ENCODE measurements around the gene RELL1.

RELL1 gene

DNA sequence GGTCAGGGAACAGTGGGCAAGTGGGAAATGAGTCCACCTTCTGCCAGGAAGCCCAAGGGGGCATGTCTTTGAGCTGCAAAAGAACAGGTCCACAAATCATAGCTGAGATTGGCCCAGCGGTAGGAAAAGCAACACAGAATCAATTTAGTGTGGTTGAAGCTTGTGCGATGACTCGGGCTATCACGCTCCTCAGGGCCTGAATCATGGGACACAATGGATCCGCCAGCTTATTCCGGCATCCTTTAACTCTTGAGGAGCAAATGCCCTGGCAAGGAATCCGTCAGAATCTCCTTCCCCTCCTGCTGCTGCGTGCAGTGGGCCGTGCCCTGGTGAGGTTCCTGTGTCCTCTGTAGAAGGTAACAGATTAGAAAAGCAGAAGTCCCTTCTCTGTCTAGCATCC is 98.0 kb downstream of the RELL1 start:
- TF ChIP-seq, protein P1, sequence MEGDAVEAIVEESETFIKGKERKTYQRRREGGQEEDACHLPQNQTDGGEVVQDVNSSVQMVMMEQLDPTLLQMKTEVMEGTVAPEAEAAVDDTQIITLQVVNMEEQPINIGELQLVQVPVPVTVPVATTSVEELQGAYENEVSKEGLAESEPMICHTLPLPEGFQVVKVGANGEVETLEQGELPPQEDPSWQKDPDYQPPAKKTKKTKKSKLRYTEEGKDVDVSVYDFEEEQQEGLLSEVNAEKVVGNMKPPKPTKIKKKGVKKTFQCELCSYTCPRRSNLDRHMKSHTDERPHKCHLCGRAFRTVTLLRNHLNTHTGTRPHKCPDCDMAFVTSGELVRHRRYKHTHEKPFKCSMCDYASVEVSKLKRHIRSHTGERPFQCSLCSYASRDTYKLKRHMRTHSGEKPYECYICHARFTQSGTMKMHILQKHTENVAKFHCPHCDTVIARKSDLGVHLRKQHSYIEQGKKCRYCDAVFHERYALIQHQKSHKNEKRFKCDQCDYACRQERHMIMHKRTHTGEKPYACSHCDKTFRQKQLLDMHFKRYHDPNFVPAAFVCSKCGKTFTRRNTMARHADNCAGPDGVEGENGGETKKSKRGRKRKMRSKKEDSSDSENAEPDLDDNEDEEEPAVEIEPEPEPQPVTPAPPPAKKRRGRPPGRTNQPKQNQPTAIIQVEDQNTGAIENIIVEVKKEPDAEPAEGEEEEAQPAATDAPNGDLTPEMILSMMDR (IDR thresholded peaks at IDR 0.05; ENCODE audit: low read depth, low read length, missing control alignments): no peak
- no peak for DNase-seq (ENCODE audit: extremely low read depth, low read depth)

GRCh38 chr4:37586194-37586593 is 100.0 kb downstream of the RELL1 start:
- no peak for DNase-seq (ENCODE audit: extremely low read depth, low read depth)
- no peak overlapping the region for H3K4me3 ChIP-seq (replicated peaks; ENCODE audit: low read depth, low read length)
- TF ChIP-seq, protein P1 (IDR thresholded peaks at IDR 0.05; ENCODE audit: low read depth, low read length, missing control alignments): no peak

More for the DNA sequence above, 98.0 kb downstream of the RELL1 start:
- H3K4me3 ChIP-seq (replicated peaks; ENCODE audit: low read depth, low read length): no peak overlapping the region

DNA sequence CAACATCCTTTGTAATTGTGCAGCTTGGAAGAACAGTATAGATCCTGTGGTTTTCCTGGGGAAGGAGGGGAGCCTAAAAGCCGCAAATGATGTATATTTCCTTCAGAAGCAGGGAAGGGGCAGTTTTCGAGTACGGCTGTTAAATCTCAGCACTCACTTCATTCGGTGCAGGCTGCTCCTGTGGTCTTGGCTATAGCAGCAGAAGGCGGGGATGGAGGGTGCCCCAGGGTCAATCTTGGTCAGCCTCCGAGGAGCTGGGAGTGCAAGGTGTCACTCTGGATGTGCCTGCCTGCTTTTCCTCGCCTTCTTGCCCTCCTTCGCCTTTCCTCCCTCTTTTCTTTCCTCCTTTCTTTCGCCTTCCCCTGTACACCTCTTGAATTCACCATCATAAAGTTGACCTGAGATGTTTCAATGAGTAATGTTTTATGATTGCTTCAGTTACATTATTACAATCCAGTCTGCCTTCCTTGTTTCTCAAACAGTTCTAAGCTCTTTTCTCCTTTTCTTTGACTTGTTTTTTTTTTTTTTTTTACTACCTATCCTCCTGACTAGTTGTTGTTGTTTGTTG is 101.6 kb downstream of the RELL1 start:
- no peak for DNase-seq (ENCODE audit: extremely low read depth, low read depth)
- TF ChIP-seq, protein P1 (IDR thresholded peaks at IDR 0.05; ENCODE audit: low read depth, low read length, missing control alignments): no peak
- H3K4me3 ChIP-seq (replicated peaks; ENCODE audit: low read depth, low read length): no peak overlapping the region

DNA sequence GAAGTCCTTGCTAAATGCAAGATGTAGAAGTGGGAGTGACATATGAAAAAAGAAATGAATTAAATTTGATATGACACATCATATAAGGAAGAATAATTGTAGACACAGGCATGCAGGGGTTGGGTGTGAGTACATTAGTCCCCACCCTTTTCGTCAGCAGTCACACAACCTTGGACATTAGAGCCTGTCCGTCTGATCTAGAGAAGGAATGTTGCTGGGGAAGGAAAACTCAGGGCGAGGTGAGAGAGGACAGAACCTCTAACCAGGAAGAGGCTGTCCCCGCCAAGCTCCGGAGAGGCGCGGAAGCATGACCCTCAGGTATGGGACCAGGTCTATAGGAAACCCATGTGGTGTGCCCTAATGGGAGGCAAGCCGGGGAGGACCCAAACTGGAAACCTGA is 102.1 kb downstream of the RELL1 start:
- TF ChIP-seq, protein P1 (IDR thresholded peaks at IDR 0.05; ENCODE audit: low read depth, low read length, missing control alignments): no peak
- H3K4me3 ChIP-seq (replicated peaks; ENCODE audit: low read depth, low read length): no peak overlapping the region
- no peak for DNase-seq (ENCODE audit: extremely low read depth, low read depth)

DNA sequence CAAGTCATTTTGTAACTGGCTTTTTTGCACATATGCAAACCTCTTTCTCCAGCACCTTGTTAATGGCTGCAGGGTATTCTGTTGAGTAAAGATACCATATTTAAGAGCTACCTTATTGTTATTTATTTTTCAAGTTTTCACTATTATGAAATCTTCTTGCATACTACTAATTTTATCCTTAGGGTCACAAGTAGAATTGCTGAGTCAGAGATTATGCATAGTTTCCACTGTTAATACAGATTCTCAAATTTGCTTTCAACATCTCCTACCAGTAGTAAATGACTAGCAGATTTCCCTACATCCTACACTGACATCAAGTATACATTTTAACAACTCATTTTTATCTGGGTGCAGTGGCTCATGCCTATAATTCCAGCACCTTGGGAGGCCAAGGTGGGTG is 112.6 kb downstream of the RELL1 start:
- TF ChIP-seq, protein P1 (IDR thresholded peaks at IDR 0.05; ENCODE audit: low read depth, low read length, missing control alignments): no peak
- no peak for DNase-seq (ENCODE audit: extremely low read depth, low read depth)
- no peak overlapping the region for H3K4me3 ChIP-seq (replicated peaks; ENCODE audit: low read depth, low read length)

DNA sequence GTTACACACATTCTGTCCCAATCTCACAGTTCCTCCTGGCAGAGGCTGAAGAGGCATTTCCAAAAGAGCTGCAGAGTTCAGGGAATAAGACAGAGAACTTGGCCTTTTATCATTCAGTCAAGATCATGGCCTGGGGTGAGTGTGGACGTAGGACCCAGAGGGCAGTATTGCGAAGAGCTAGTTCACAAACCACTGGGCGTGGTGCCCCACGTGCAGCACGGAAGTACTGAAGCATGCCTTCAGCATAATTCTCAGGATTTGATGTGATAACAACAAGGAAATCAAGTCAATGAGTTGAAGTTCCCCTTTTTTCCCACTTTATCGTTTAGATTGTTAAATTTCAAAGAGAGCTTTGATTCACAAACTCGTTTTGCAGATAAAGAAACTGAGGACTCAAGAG is 117.7 kb downstream of the RELL1 start:
- TF ChIP-seq, protein P1 (IDR thresholded peaks at IDR 0.05; ENCODE audit: low read depth, low read length, missing control alignments): no peak
- no peak for DNase-seq (ENCODE audit: extremely low read depth, low read depth)
- H3K4me3 ChIP-seq (replicated peaks; ENCODE audit: low read depth, low read length): no peak overlapping the region

GRCh38 chr4:37567836-37568235 is 118.3 kb downstream of the RELL1 start:
- TF ChIP-seq, protein P1 (IDR thresholded peaks at IDR 0.05; ENCODE audit: low read depth, low read length, missing control alignments): no peak
- H3K4me3 ChIP-seq (replicated peaks; ENCODE audit: low read depth, low read length): no peak overlapping the region
- DNase-seq (ENCODE audit: extremely low read depth, low read depth): no peak
